Stimulated activated CD8-positive, alpha-beta memory T cell treated with anti-CD3 and anti-CD28 coated beads, Interleukin-12 subunit alpha, Interleukin-12 subunit beta, amount 100 ng/mL, for 24 hours (primary cell): ENCODE results near the gene NUP210.
"Not testable (repeated sequence)": the region's sequence is repeated elsewhere in the genome, so short reads cannot be mapped to it uniquely, and the experiment has no call there.

ENCODE experiments used
- DNase-seq: peaks from one replicate; pipeline ENCODE4 v3.0.0-alpha.2; 2020; ENCODE audit errors: extremely low read depth

Gene NUP210

GRCh38 chr3:13420045-13420830 lies at the start of gene NUP210:
NUP210 (minus strand) TSS chr3:13420322; CDS start chr3:13420226, 96 bp downstream.
- peak; percentile 47 for DNase-seq

GRCh38 chr3:13466781-13467180 lies 46.7 kb upstream of the NUP210 start:
- DNase-seq: no peak

- DNase-seq: no peak
These were observed 45.2 kb upstream of the NUP210 start for GRCh38 chr3:13465236-13465873.

GRCh38 chr3:13463618-13464400 lies 43.7 kb upstream of the NUP210 start:
- DNase-seq: no peak

GRCh38 chr3:13462822-13463221 lies 42.7 kb upstream of the NUP210 start:
- DNase-seq: no peak

GRCh38 chr3:13462125-13462629 lies 42.1 kb upstream of the NUP210 start:
- no peak for DNase-seq

GRCh38 chr3:13461169-13462124 lies 41.3 kb upstream of the NUP210 start:
- DNase-seq: peak; percentile 34

GRCh38 chr3:13460341-13460736 lies 40.2 kb upstream of the NUP210 start:
- no peak for DNase-seq

- no peak for DNase-seq
These were observed 39.7 kb upstream of the NUP210 start for GRCh38 chr3:13459605-13460340.

GRCh38 chr3:13457593-13457992 lies 37.5 kb upstream of the NUP210 start:
- DNase-seq: no peak

- no peak for DNase-seq
These were observed 35.5 kb upstream of the NUP210 start for GRCh38 chr3:13455644-13456043.

GRCh38 chr3:13452490-13453335 lies 32.6 kb upstream of the NUP210 start:
- DNase-seq: no peak

GRCh38 chr3:13451301-13451673 lies 31.2 kb upstream of the NUP210 start:
- no peak for DNase-seq

GRCh38 chr3:13442882-13443281 lies 22.8 kb upstream of the NUP210 start:
- DNase-seq: not testable (repeated sequence)

GRCh38 chr3:13440204-13440817 lies 20.2 kb upstream of the NUP210 start:
- DNase-seq: no peak

- DNase-seq: not testable (repeated sequence)
These were observed 16.1 kb upstream of the NUP210 start for GRCh38 chr3:13436213-13436612.

- no peak for DNase-seq
These were observed 13.8 kb upstream of the NUP210 start for GRCh38 chr3:13433912-13434311.

- DNase-seq: no peak
These were observed 12.0 kb upstream of the NUP210 start for GRCh38 chr3:13432093-13432492.

- DNase-seq: not testable (repeated sequence)
These were observed 10.3 kb upstream of the NUP210 start for GRCh38 chr3:13430411-13430875.
